C4-2B (cell line): ENCODE data around the gene COL19A1.

ENCODE experiments used
- H3K27ac ChIP-seq: fragments of 450-650 bp; 2 replicates; pipeline ENCODE4 v1.5.1; 2017
- ZFX ChIP-seq: fragments of 450-650 bp; IDR thresholded peaks from 2 replicates; pipeline ENCODE4 v1.6.1; 2017
- TF ChIP-seq, protein P1 (sequence below): fragments of 450-650 bp; conservative IDR thresholded peaks from 2 replicates; pipeline ENCODE4 v1.5.1; 2017; ENCODE audit warnings: mild to moderate bottlenecking

The COL19A1 gene

DNA sequence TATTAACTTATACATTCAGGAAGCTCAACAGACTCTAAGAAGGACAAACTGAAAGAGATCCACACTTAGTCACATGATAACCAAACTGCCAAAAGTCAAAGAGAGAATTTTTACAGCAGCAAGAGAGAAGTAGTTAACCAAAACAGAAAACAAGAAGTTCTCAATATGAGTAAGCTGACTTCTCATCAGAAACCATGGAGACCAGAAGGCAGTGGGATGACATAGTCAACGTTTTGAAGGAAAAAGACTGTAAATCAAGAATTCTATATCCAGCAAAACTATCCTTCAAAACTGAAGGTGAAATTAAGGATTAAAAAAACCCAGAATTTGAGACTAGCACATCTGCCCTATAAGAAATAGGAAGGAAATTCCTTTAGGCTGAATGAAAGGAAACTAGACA is 60.4 kb downstream of the COL19A1 start:
- no peak for TF ChIP-seq ZFX
- TF ChIP-seq, protein P1, sequence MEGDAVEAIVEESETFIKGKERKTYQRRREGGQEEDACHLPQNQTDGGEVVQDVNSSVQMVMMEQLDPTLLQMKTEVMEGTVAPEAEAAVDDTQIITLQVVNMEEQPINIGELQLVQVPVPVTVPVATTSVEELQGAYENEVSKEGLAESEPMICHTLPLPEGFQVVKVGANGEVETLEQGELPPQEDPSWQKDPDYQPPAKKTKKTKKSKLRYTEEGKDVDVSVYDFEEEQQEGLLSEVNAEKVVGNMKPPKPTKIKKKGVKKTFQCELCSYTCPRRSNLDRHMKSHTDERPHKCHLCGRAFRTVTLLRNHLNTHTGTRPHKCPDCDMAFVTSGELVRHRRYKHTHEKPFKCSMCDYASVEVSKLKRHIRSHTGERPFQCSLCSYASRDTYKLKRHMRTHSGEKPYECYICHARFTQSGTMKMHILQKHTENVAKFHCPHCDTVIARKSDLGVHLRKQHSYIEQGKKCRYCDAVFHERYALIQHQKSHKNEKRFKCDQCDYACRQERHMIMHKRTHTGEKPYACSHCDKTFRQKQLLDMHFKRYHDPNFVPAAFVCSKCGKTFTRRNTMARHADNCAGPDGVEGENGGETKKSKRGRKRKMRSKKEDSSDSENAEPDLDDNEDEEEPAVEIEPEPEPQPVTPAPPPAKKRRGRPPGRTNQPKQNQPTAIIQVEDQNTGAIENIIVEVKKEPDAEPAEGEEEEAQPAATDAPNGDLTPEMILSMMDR, result no peak
- no peak overlapping the region for H3K27ac ChIP-seq

DNA sequence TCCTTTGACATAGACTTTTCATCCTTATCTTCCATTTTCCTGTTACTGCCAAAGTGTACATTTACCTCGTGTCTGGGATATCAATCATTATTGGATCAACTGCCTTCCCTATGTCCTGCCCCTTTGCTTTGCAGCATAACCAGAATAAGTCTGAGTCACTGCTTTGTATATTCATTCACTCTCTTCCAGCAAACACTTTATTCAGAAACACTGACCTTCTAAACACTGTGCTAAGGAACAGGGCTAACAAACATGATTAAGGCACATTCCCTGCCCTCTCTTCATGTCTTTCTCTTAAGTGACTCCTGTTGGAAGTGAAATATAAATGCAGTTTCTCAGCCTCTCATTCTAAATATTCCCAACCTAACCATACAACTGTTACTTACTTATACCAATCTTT is 66.9 kb downstream of the COL19A1 start:
- H3K27ac ChIP-seq, result no peak overlapping the region
- no peak for TF ChIP-seq ZFX
- TF ChIP-seq, protein P1, result no peak

GRCh38 chr6:69935079-69935478 is 68.7 kb downstream of the COL19A1 start:
- no peak for TF ChIP-seq ZFX
- TF ChIP-seq, protein P1, result no peak
- no peak overlapping the region for H3K27ac ChIP-seq

DNA sequence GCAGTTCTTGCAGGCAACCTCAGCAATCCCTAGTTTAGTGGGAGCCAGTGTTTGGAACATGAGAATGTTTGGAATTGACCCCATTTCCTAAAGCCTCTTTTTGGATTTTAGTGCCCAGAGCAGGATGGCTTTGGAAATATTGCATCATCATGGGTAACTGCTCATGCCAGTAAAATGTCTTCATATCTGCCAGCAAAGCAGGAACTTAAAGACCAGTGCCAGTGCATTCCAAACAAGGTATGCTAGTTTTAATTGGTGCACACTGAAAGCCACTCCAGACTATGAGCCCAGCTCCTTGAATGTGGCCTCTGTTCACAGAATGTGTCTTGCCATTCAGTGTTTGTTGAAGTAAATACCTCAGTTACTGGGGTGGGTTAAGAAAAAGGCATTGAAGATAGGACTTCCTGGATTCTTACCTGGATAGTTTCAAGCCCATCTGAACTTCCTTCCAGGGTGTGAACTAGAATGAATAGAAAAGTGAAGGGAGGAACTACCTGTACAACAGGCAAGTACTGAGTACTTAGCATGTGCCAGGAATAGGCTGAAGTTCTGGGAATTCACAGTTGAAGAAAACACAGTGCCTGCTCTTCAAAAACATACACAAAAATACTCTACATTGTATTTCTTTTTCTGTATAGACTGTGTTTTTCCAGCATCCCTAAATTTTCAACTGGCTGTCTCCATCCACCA is 70.5 kb downstream of the COL19A1 start:
- no peak overlapping the region for H3K27ac ChIP-seq

GRCh38 chr6:69937402-69938136 is 71.2 kb downstream of the COL19A1 start:
- TF ChIP-seq, protein P1, result no peak
- no peak for TF ChIP-seq ZFX
- no peak overlapping the region for H3K27ac ChIP-seq

More for the DNA sequence above, 70.5 kb downstream of the COL19A1 start:
- TF ChIP-seq ZFX, result no peak
- TF ChIP-seq, protein P1, result no peak

- TF ChIP-seq, protein P1, result no peak
- TF ChIP-seq ZFX, result no peak
- H3K27ac ChIP-seq, result no peak overlapping the region
Observed at GRCh38 chr6:69942485-69942884, 76.1 kb downstream of the COL19A1 start.

GRCh38 chr6:69945192-69945591 is 78.8 kb downstream of the COL19A1 start:
- H3K27ac ChIP-seq, result no peak overlapping the region
- TF ChIP-seq, protein P1, result no peak
- TF ChIP-seq ZFX, result no peak
